ENCODE data around the gene EIF4G1. TPM values are rescaled to one million over a fixed set of nuclear protein-coding genes. Genes with fewer than 3 reads are reported as not detected.
A peak's percentile ranks its signal among the peaks of the same experiment; 100 is the strongest.

EIF4G1 gene
- total RNA-seq, 1 experiment from 2014 or later: 496 TPM

GRCh38 chr3:184337399-184337714, 23.0 kb downstream of the EIF4G1 start, which contains the start of gene FAM131A:
Gene FAM131A, plus strand, starts transcription at chr3:184337600. Its CDS starts 31 bp downstream, at chr3:184337631.
- Histone ChIP-seq H3K9me3 (ENCODE audit: control insufficient read depth in 1 of 2, insufficient read depth in 1 of 2, low read depth in 1 of 2, low read length in 2 of 2) (no peaks in the 10 kb centered on the region), H4K20me1 (ENCODE audit: insufficient read depth) (peaks cover 22% of the 10 kb centered on the region; the same call in 1 of the 2 replicates), H3K27ac (ENCODE audit: low read depth, low read length) (peak within 1 kb of the TSS; percentile 85), H3K79me2 (ENCODE audit: insufficient read depth, low read length) (peaks cover 34% of the 10 kb centered on the region; the same call in 1 of the 2 replicates), H2AFZ (ENCODE audit: low read depth, low read length, poor library complexity, severe bottlenecking) (no peak within 1 kb of the TSS), H3K9ac (ENCODE audit: low read length) (peak within 1 kb of the TSS; percentile 83), H3K36me3 (ENCODE audit: control insufficient read depth in 1 of 2, insufficient read depth in 2 of 2, low read length in 2 of 2) (peaks cover 19 to 26% of the 10 kb centered on the region in 2 experiments), H3K27me3 (ENCODE audit: insufficient read depth, low read length) (no peaks in the 10 kb centered on the region), H3K9me2 (ENCODE audit: insufficient read depth) (no peaks in the 10 kb centered on the region), H3K4me2 (ENCODE audit: low read length) (peak within 1 kb of the TSS; percentile 90), H3K4me3 (replicated peaks in 1 of 2; ENCODE audit: low read depth in 1 of 2, low read length in 2 of 2) (peak within 1 kb of the TSS; percentile 73), H3K4me1 (ENCODE audit: control insufficient read depth in 1 of 2, insufficient read depth in 2 of 2, low read length in 2 of 2) (peaks cover 2 to 51% of the 10 kb centered on the region in 2 experiments; a peak in 3 of 4 replicates)
- intact Hi-C loops (cut with micrococcal nuclease): no loop called here
- ChIA-PET CTCF (interaction anchor here (1.3 to 1.5 kb wide), 2 partner anchors 8 to 203 kb away, joined by 4 to 7 read pairs; no protein-coding TSS in a partner anchor), POLR2A (interaction anchor here (0.7 to 1.7 kb wide), 2 partner anchors 8 to 25 kb away, joined by 3 to 5 read pairs; no protein-coding TSS in a partner anchor), RAD21 (ENCODE audit: low non-redundant PET in 1 of 2, low total read pairs in 2 of 2, uncharacterized antibody in 2 of 2, unreplicated experiment in 2 of 2) (no interaction called here)
- no peak for ATAC-seq
- TF ChIP-seq SRF (IDR thresholded peaks at IDR 0.05; ENCODE audit: low read depth): no peak
- no peak for TF ChIP-seq TCF7L2 (IDR thresholded peaks at IDR 0.05; ENCODE audit: borderline replicate concordance, extremely low read depth, insufficient read depth, insufficient read length)
- TF ChIP-seq, protein P1, sequence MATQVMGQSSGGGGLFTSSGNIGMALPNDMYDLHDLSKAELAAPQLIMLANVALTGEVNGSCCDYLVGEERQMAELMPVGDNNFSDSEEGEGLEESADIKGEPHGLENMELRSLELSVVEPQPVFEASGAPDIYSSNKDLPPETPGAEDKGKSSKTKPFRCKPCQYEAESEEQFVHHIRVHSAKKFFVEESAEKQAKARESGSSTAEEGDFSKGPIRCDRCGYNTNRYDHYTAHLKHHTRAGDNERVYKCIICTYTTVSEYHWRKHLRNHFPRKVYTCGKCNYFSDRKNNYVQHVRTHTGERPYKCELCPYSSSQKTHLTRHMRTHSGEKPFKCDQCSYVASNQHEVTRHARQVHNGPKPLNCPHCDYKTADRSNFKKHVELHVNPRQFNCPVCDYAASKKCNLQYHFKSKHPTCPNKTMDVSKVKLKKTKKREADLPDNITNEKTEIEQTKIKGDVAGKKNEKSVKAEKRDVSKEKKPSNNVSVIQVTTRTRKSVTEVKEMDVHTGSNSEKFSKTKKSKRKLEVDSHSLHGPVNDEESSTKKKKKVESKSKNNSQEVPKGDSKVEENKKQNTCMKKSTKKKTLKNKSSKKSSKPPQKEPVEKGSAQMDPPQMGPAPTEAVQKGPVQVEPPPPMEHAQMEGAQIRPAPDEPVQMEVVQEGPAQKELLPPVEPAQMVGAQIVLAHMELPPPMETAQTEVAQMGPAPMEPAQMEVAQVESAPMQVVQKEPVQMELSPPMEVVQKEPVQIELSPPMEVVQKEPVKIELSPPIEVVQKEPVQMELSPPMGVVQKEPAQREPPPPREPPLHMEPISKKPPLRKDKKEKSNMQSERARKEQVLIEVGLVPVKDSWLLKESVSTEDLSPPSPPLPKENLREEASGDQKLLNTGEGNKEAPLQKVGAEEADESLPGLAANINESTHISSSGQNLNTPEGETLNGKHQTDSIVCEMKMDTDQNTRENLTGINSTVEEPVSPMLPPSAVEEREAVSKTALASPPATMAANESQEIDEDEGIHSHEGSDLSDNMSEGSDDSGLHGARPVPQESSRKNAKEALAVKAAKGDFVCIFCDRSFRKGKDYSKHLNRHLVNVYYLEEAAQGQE (IDR thresholded peaks at IDR 0.05; ENCODE audit: low read depth): no peak
- TF ChIP-seq JUND (IDR thresholded peaks at IDR 0.05): no peak
- TF ChIP-seq POLR2A (IDR thresholded peaks at IDR 0.05; ENCODE audit: borderline replicate concordance, extremely low read depth, insufficient read depth, insufficient read length): no peak
- no peak for TF ChIP-seq MAX (IDR thresholded peaks at IDR 0.05)
- DNase-seq (ENCODE audit: low read depth, low spot score): no peak
- BruUV-seq (replicated peaks): no TSS peak

Data from HCT116 (cell line).